ENCODE measurements around the gene EVL. TPM values are rescaled to one million over a fixed set of nuclear protein-coding genes. Genes with fewer than 3 reads are reported as not detected.

Gene EVL
- total and polyA plus RNA-seq, 2 donors from 2014 or later: 54.8 to 84.1 TPM

DNA sequence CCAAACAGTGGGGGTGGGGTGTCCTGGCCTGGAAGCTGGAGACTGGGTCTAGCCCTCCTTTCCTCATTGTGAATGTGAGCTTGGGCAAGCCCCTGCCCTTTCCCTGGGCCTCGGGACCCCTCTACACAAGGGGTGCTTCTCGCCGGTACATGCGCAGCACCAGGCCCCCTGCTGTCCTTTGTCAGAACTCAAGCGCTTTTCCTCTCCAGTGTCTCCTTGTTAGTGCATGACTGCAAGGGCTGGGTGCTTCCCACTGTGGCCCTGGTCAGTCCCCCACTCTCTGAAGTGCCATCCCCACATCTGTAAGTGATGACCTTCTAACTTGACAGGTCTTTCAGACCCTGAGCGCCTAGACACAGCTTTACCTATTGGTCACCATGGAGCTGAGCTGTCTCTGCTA, 50.0 kb downstream of the EVL start:
- intact Hi-C loops (cut with DNase I): no loop called here
- FAIRE-seq (no peak), DNase-seq (peak in 1 of 5 donors; percentile 52)
- TF ChIP-seq, protein P1, sequence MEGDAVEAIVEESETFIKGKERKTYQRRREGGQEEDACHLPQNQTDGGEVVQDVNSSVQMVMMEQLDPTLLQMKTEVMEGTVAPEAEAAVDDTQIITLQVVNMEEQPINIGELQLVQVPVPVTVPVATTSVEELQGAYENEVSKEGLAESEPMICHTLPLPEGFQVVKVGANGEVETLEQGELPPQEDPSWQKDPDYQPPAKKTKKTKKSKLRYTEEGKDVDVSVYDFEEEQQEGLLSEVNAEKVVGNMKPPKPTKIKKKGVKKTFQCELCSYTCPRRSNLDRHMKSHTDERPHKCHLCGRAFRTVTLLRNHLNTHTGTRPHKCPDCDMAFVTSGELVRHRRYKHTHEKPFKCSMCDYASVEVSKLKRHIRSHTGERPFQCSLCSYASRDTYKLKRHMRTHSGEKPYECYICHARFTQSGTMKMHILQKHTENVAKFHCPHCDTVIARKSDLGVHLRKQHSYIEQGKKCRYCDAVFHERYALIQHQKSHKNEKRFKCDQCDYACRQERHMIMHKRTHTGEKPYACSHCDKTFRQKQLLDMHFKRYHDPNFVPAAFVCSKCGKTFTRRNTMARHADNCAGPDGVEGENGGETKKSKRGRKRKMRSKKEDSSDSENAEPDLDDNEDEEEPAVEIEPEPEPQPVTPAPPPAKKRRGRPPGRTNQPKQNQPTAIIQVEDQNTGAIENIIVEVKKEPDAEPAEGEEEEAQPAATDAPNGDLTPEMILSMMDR (IDR thresholded peaks at IDR 0.05; ENCODE audit: borderline replicate concordance, extremely low read depth, insufficient read depth): no peak
- H3K9me3 ChIP-seq (ENCODE audit: control insufficient read depth in 2 of 3, insufficient read depth in 1 of 3, low read length in 3 of 3): no peaks in the 10 kb centered on the region
- H3K4me3 ChIP-seq (ENCODE audit: low read length in 3 of 3): no peak overlapping the region
- H3K27me3 ChIP-seq (ENCODE audit: control insufficient read depth, insufficient read depth, low read length): no peaks in the 10 kb centered on the region
- H3K36me3 ChIP-seq (ENCODE audit: control insufficient read depth in 2 of 3, insufficient read depth in 3 of 3, low read length in 3 of 3): no peaks in the 10 kb centered on the region
- H3K4me1 ChIP-seq (ENCODE audit: control insufficient read depth in 2 of 3, insufficient read depth in 2 of 3, low read depth in 1 of 3, low read length in 3 of 3): no peaks in the 10 kb centered on the region
- H3K9ac ChIP-seq (ENCODE audit: low read length in 3 of 3): no peak overlapping the region
- H3K27ac ChIP-seq (ENCODE audit: low read depth in 2 of 2, low read length in 2 of 2): no peak overlapping the region

DNA sequence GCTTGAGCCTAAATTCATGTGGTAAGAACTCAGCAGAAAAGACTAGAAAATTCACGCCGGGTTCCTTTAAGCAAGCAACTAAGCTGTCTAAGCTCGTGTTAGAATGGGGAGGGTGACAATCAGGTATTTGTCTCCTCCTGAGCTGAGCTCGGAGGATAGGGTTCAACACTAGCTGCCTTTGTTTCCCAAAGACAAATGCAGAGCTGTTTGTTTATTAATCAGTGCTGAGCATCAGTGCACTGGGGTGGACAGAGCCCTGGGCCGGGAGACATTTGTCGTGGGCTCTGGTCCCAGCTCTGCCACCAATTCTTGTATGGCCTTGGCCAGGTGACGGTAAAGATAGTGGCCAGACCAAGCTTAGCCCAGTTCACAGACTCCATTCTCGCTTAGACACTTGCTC, 50.5 kb downstream of the EVL start:
- no peaks in the 10 kb centered on the region for H3K27me3 ChIP-seq (ENCODE audit: control insufficient read depth, insufficient read depth, low read length)
- FAIRE-seq (no peak), DNase-seq (peak in 1 of 5 donors; percentile 37)
- intact Hi-C loops (cut with DNase I): no loop called here
- TF ChIP-seq, protein P1 (IDR thresholded peaks at IDR 0.05; ENCODE audit: borderline replicate concordance, extremely low read depth, insufficient read depth): no peak
- H3K36me3 ChIP-seq (ENCODE audit: control insufficient read depth in 2 of 3, insufficient read depth in 3 of 3, low read length in 3 of 3): no peaks in the 10 kb centered on the region
- no peak overlapping the region for H3K9ac ChIP-seq (ENCODE audit: low read length in 3 of 3)
- H3K4me3 ChIP-seq (ENCODE audit: low read length in 3 of 3): no peak overlapping the region
- H3K27ac ChIP-seq (ENCODE audit: low read depth in 2 of 2, low read length in 2 of 2): no peak overlapping the region
- H3K9me3 ChIP-seq (ENCODE audit: control insufficient read depth in 2 of 3, insufficient read depth in 1 of 3, low read length in 3 of 3): no peaks in the 10 kb centered on the region
- no peaks in the 10 kb centered on the region for H3K4me1 ChIP-seq (ENCODE audit: control insufficient read depth in 2 of 3, insufficient read depth in 2 of 3, low read depth in 1 of 3, low read length in 3 of 3)

DNA sequence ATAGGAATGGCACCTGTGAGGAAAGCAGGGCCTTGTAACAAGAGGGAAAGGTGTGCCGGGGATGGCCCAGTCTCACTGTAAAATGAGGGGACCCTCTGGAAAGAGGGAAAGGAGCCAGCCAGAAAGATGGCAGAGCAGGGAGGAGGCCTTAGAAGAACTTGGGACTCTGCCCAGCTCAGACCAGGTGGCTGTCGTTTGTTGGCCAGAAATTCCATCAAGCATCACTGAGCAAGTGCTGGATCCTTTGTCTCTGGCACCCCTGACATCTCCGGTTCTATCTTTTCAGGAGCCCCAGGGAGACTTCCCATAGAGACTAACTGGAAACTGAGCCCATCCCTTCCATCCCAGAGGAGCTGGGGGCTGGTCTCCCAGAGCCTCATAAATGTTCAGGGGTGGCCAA, 50.9 kb downstream of the EVL start:
- TF ChIP-seq, protein P1 (IDR thresholded peaks at IDR 0.05; ENCODE audit: borderline replicate concordance, extremely low read depth, insufficient read depth): no peak
- no peaks in the 10 kb centered on the region for H3K9me3 ChIP-seq (ENCODE audit: control insufficient read depth in 2 of 3, insufficient read depth in 1 of 3, low read length in 3 of 3)
- no peaks in the 10 kb centered on the region for H3K27me3 ChIP-seq (ENCODE audit: control insufficient read depth, insufficient read depth, low read length)
- H3K4me3 ChIP-seq (ENCODE audit: low read length in 3 of 3): no peak overlapping the region
- no peaks in the 10 kb centered on the region for H3K36me3 ChIP-seq (ENCODE audit: control insufficient read depth in 2 of 3, insufficient read depth in 3 of 3, low read length in 3 of 3)
- H3K4me1 ChIP-seq (ENCODE audit: control insufficient read depth in 2 of 3, insufficient read depth in 2 of 3, low read depth in 1 of 3, low read length in 3 of 3): no peaks in the 10 kb centered on the region
- no peak overlapping the region for H3K9ac ChIP-seq (ENCODE audit: low read length in 3 of 3)
- intact Hi-C loops (cut with DNase I): no loop called here
- no peak for DNase-seq
- no peak overlapping the region for H3K27ac ChIP-seq (ENCODE audit: low read depth in 2 of 2, low read length in 2 of 2)
- no peak for FAIRE-seq

DNA sequence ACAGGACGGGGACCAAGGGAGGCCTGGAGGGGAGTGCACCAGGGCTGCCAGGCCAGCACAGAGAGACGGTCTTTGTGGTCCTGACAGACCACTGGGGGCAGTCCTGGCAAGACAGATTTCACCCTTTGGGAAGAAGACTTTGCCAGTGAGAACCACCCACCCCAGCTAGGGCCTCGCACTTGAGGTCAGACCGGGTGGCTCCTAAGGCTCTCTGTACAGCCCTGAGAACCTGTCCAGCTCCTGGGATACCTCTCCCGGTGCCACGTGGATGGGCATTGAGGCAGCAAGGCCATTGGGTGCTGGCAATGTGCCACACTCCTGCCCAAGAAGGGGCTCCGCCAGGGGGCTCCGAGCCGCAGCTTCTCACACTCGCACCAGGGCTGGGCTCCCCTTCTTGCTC, 51.8 kb downstream of the EVL start:
- intact Hi-C loops (cut with DNase I): no loop called here
- H3K27me3 ChIP-seq (ENCODE audit: control insufficient read depth, insufficient read depth, low read length): no peaks in the 10 kb centered on the region
- H3K4me3 ChIP-seq (ENCODE audit: low read length in 3 of 3): no peak overlapping the region
- DNase-seq: peak in 1 of 5 donors; percentile 74
- FAIRE-seq: no peak
- H3K9ac ChIP-seq (ENCODE audit: low read length in 3 of 3): no peak overlapping the region
- TF ChIP-seq, protein P1 (IDR thresholded peaks at IDR 0.05; ENCODE audit: borderline replicate concordance, extremely low read depth, insufficient read depth): no peak
- H3K4me1 ChIP-seq (ENCODE audit: control insufficient read depth in 2 of 3, insufficient read depth in 2 of 3, low read depth in 1 of 3, low read length in 3 of 3): no peaks in the 10 kb centered on the region
- H3K9me3 ChIP-seq (ENCODE audit: control insufficient read depth in 2 of 3, insufficient read depth in 1 of 3, low read length in 3 of 3): no peaks in the 10 kb centered on the region
- no peaks in the 10 kb centered on the region for H3K36me3 ChIP-seq (ENCODE audit: control insufficient read depth in 2 of 3, insufficient read depth in 3 of 3, low read length in 3 of 3)
- H3K27ac ChIP-seq (ENCODE audit: low read depth in 2 of 2, low read length in 2 of 2): no peak overlapping the region
